HG03097 (cell line): Measurements from ENCODE around the gene SLC35A2.
"Not testable (repeated sequence)": the region's sequence is repeated elsewhere in the genome, so short reads cannot be mapped to it uniquely, and the experiment has no call there.

ENCODE experiments used
- ATAC-seq: cut with Tn5 transposase; IDR thresholded peaks from one replicate; pipeline ENCODE4 v1.9.1; 2021; ENCODE audit not compliant: unreplicated experiment, low FRiP score

SLC35A2 gene

DNA sequence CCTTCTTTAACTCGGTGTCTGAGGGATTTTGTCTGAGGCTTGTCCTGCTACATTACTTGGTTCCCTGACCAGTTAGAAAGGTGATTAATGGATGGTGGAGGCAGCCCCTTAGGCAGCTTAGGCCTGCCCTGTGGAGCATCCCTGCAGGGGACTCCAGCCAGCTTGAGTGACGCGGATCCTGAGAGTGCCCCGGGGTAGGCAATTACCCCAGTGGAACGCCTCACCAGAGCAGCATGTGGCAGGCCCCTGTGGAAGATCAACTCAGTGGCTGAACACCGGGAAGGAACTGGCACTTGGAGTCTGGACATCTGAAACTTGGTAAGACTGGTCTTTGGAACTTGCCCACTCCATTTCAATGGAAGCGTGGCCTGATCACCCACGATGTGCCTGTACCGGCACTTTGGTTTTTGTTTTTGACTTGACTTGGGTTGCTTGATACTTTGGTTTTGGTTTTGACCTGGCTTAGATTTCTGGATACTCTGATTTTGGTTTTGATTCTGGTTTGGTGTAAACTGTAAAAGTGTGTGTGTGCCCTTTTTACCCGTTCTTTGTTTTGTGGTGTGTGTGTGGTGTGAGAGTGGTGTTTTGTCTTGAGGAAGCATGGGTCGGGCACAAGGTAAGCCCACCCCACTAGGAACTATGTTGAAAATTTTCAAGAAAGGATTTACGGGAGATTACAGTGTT, 57.2 kb downstream of the SLC35A2 start:
- ATAC-seq, result not testable (repeated sequence)

GRCh38 chrX:48853494-48853893, 58.0 kb downstream of the SLC35A2 start:
- ATAC-seq, result not testable (repeated sequence)
